H1 (cell line): ENCODE results near the gene DEAF1. TPM values are rescaled to one million over a fixed set of nuclear protein-coding genes. Genes with fewer than 3 reads are reported as not detected.

Experiments
- BRCA1 ChIP-seq: IDR thresholded peaks from 2 replicates; pipeline ENCODE4 v1.6.1; 2012; ENCODE audit warnings: low read depth, low read length, improper control_type of control experiment
- CREB1 ChIP-seq: IDR thresholded peaks from 2 replicates; pipeline ENCODE4 v1.6.1; 2012; ENCODE audit warnings: inconsistent platforms
- MAX ChIP-seq: IDR thresholded peaks from 2 replicates; pipeline ENCODE4 v1.6.1; 2012; ENCODE audit warnings: inconsistent platforms
- polyA plus RNA-seq, 7 experiments: library from polyadenylated mRNA; depleted of rRNA in 3 of 7; stranded (reverse) in 5 of 7; unstranded in 2 of 7; fragments of >200 nt in 5 of 7; fragments of 200-250 nt in 2 of 7; gene quantifications; 1 replicate in 5 of 7; 2 replicates in 1 of 7; 4 replicates in 1 of 7; pipeline versions ENCODE4 v1.2.1 to v1.2.3, GENCODE V29; 2011 to 2013; ENCODE audit warnings: missing spikeins in 2 of 7, mixed read lengths in 2 of 7
- total RNA-seq: library from RNA; stranded (reverse); fragmentation: NEBNext Ultra II Directional; extraction: Animal tissue kit (Norgen Biotek cat#: 25700); gene quantifications from 2 replicates; pipeline ENCODE4 v1.2.1, GENCODE V29; 2021

DEAF1 gene
- total and polyA plus RNA-seq, 2 of the 8 experiments (the other 6 are each of a cell fraction or from before 2014, with no cell fraction given) = 47.3 to 58.4 TPM

DNA sequence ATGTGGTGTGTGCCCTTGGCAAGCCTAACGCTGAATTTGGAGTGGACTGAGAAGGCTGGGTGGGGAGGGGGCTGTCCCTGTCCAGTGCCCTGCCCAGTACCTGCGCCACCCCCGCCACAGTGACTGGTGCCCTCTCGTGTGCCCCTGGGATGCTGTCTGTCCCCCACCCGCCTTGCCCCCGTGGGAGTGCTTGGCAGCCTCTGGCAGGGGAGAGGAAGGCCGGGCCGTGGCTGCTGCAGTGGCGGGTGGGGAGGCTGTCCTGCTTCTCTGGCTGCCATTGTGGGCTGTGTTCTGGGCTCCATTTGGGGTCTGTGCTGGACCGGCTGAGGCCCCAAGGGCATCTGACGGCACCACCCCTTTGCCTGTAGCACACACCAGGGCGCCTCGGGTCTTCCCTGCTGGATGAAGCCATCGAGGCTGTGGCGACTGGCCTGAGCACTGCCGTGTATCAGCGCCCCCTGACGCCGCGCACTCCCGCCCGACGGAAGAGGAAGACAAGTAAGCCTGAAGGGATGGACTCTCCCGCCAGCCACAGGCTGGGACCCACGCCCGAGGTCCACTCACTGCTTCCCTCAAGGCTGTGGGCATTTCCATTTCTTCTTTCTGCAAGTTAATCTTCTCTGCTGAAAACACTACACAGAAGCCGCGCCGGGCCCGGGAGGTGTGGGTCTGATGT, 96.9 kb downstream of the DEAF1 start (continued):
- TF ChIP-seq MAX = no peak
- TF ChIP-seq CREB1 = no peak
- no peak for TF ChIP-seq BRCA1
- TF ChIP-seq, all 59 proteins: peak for 0
